GM21717 (cell line): Measurements from ENCODE around the gene HRH1.
A peak's percentile ranks its signal among the peaks of the same experiment; 100 is the strongest.
"Not testable (repeated sequence)": the region's sequence is repeated elsewhere in the genome, so short reads cannot be mapped to it uniquely, and the experiment has no call there.

Experiments used
- ATAC-seq: cut with Tn5 transposase; IDR thresholded peaks from one replicate; pipeline ENCODE4 v1.9.1; 2021; ENCODE audit warnings: mild to moderate bottlenecking, moderate library complexity; ENCODE audit not compliant: unreplicated experiment

The HRH1 gene

GRCh38 chr3:11140030-11140712 lies 14.1 kb upstream of the HRH1 start:
- peak; percentile 87 for ATAC-seq

GRCh38 chr3:11140713-11141104 lies 13.6 kb upstream of the HRH1 start:
- ATAC-seq, result peak; percentile 18

- no peak for ATAC-seq
Observed at GRCh38 chr3:11143476-11143875, 10.8 kb upstream of the HRH1 start.

- no peak for ATAC-seq
Observed at GRCh38 chr3:11144996-11145395, 9.3 kb upstream of the HRH1 start.

GRCh38 chr3:11145888-11146287 lies 8.4 kb upstream of the HRH1 start:
- no peak for ATAC-seq

- no peak for ATAC-seq
Observed at GRCh38 chr3:11146773-11147660, 7.3 kb upstream of the HRH1 start.

GRCh38 chr3:11150256-11150655 lies 4.0 kb upstream of the HRH1 start:
- no peak for ATAC-seq

GRCh38 chr3:11152301-11152700 lies 2.0 kb upstream of the HRH1 start:
- ATAC-seq, result no peak

GRCh38 chr3:11154953-11155325 lies 646 bp downstream of the HRH1 start:
- no peak for ATAC-seq

- no peak for ATAC-seq
Observed at GRCh38 chr3:11155341-11156025, 1.2 kb downstream of the HRH1 start.

- no peak for ATAC-seq
Observed at GRCh38 chr3:11156026-11156410, 1.7 kb downstream of the HRH1 start.

- no peak for ATAC-seq
Observed at GRCh38 chr3:11157421-11157820, 3.1 kb downstream of the HRH1 start.

- no peak for ATAC-seq
Observed at GRCh38 chr3:11159421-11159904, 5.2 kb downstream of the HRH1 start.

GRCh38 chr3:11161666-11162065 lies 7.4 kb downstream of the HRH1 start:
- ATAC-seq, result no peak

GRCh38 chr3:11162401-11163345 lies 8.4 kb downstream of the HRH1 start:
- no peak for ATAC-seq

- no peak for ATAC-seq
Observed at GRCh38 chr3:11164607-11165006, 10.3 kb downstream of the HRH1 start.

- no peak for ATAC-seq
Observed at GRCh38 chr3:11165476-11165875, 11.2 kb downstream of the HRH1 start.

- not testable (repeated sequence) for ATAC-seq
Observed at GRCh38 chr3:11166807-11167400, 12.6 kb downstream of the HRH1 start.

GRCh38 chr3:11167590-11167989 lies 13.3 kb downstream of the HRH1 start:
- ATAC-seq, result no peak

- no peak for ATAC-seq
Observed at GRCh38 chr3:11168406-11168805, 14.1 kb downstream of the HRH1 start.
